Spleen (tissue), 11 donors: ENCODE data around the gene ZMYM4. TPM values are rescaled to one million over a fixed set of nuclear protein-coding genes. Genes with fewer than 3 reads are reported as not detected.
"Not testable (repeated sequence)": the region's sequence is repeated elsewhere in the genome, so short reads cannot be mapped to it uniquely, and the experiment has no call there.

ENCODE experiments used
- DNase-seq: peaks from one replicate; pipeline ENCODE4 v3.0.0-alpha.2; 2020
- H3K27ac ChIP-seq, 8 donors: fragments of 200-600 bp; sonication (generic) in 7 of 8; 1 replicate in 4 of 8; 2 replicates in 4 of 8; pipeline versions ENCODE4 v1.5.0 to v1.8.0; 2016 to 2021; ENCODE audit warnings: inconsistent platforms in 4 of 8, mild to moderate bottlenecking in 4 of 8, moderate library complexity in 1 of 8
- H3K27me3 ChIP-seq, 7 donors: fragments of 200-600 bp; sonication (generic) in 6 of 7; replicated peaks in 1 of 7; 1 replicate in 4 of 7; 2 replicates in 3 of 7; pipeline versions ENCODE4 v1.5.0 to v1.8.0; 2016 to 2021; ENCODE audit warnings: inconsistent platforms in 3 of 7, mild to moderate bottlenecking in 1 of 7
- H3K36me3 ChIP-seq, 6 donors: fragments of 200-600 bp; sonication (generic) in 5 of 6; 1 replicate in 4 of 6; 2 replicates in 2 of 6; pipeline versions ENCODE4 v1.5.0 to v1.8.0; 2016 to 2021; ENCODE audit warnings: inconsistent platforms in 2 of 6
- H3K4me1 ChIP-seq, 6 donors: fragments of 200-600 bp; sonication (generic) in 5 of 6; 1 replicate in 3 of 6; 2 replicates in 3 of 6; pipeline versions ENCODE4 v1.5.0 to v1.8.0; 2016 to 2021; ENCODE audit warnings: inconsistent platforms in 3 of 6
- H3K4me3 ChIP-seq, 8 donors: fragments of 200-600 bp; sonication (generic) in 7 of 8; 1 replicate in 4 of 8; 2 replicates in 4 of 8; pipeline versions ENCODE4 v1.5.0 to v1.8.0; 2016 to 2021; ENCODE audit warnings: inconsistent platforms in 4 of 8, mild to moderate bottlenecking in 4 of 8, moderate library complexity in 2 of 8
- H3K9me3 ChIP-seq, 8 donors: fragments of 200-600 bp; sonication (generic) in 7 of 8; 1 replicate in 4 of 8; 2 replicates in 4 of 8; pipeline versions ENCODE4 v1.5.0 to v1.8.0; 2016 to 2021; ENCODE audit warnings: inconsistent platforms in 4 of 8
- CTCF ChIP-seq, 11 experiments: fragments of 200-600 bp in 7 of 11; fragments of 450-650 bp in 4 of 11; sonication (generic) in 4 of 11; IDR thresholded peaks in 8 of 11; conservative IDR thresholded peaks in 3 of 11; 1 replicate in 7 of 11; 2 replicates in 4 of 11; pipeline versions ENCODE4 v1.4.0 to v1.8.0; 2016 to 2021; ENCODE audit warnings: antibody characterized with exemption in 11 of 11, inconsistent platforms in 4 of 11, mild to moderate bottlenecking in 1 of 11
- POLR2A ChIP-seq, 3 donors: fragments of 450-650 bp; IDR thresholded peaks; one replicate each; pipeline ENCODE4 v1.5.1; 2017; ENCODE audit warnings: antibody characterized with exemption in 3 of 3, mild to moderate bottlenecking in 1 of 3
- POLR2AphosphoS5 ChIP-seq, 3 donors: sonication (generic); formaldehyde crosslinking; IDR thresholded peaks; one replicate each; pipeline ENCODE4 v1.5.1; 2017; ENCODE audit warnings: antibody characterized with exemption in 3 of 3
- WGBS, 5 donors: extraction: QIAGEN DNeasy Blood & Tissue Kit in 3 of 5; methylation state at CpG; one replicate each; pipeline versions ENCODE4 v1.1.5 to v1.1.7; 2013 to 2018; 5-methylcytosine and 5-hydroxymethylcytosine counted together
- intact Hi-C: fragments of 100-400 bp; cut with DNase I; formaldehyde crosslinking; loops from one replicate; pipeline ENCODE4 v1.15.0; 2023; ENCODE audit warnings: low total_unique reads
- polyA plus RNA-seq, 3 donors: library from polyadenylated mRNA; stranded (reverse); fragments of 200-250 nt; gene quantifications; one replicate each; pipeline ENCODE4 v1.2.1, GENCODE V29; 2013
- total RNA-seq, 7 donors: library from RNA; depleted of rRNA in 3 of 7; stranded (reverse); fragments of >200 nt in 3 of 7; fragmentation: NEBNext Ultra II Directional in 4 of 7; extraction: Animal tissue kit (Norgen Biotek cat#: 25700) in 4 of 7; gene quantifications; one replicate each; pipeline versions ENCODE4 v1.1.0 to v1.2.1, GENCODE V29; 2016 to 2021
- donor health status: healthy with polysubstance abuse.
- donor health status: DM: no; HTN: no; CAD: no; lungs with moderate emphysema.
- donor health status: DM: no; HTN: no; CAD: no.
- donor health status: Bipolar disorder and iron deficiency.
- donor health status: healthy.
- donor health status: DM: no; HTN: no; CAD: no.
- donor health status: DM: yes; HTN: yes; CAD: no.

The ZMYM4 gene
- total and polyA plus RNA-seq, 10 donors: 9.0 to 70.2 (median 47.1) TPM

- TF ChIP-seq POLR2AphosphoS5 (IDR thresholded peaks at IDR 0.05) (no peak), CTCF (IDR thresholded peaks at IDR 0.05 in 8 of 11, conservative IDR thresholded peaks at IDR 0.05 in 3 of 11) (no peak)
- Histone ChIP-seq H3K27ac (no peak overlapping the region), H3K4me1 (peaks cover 0 to 13% (median 0%) of the 10 kb centered on the region in 6 donors), H3K4me3 (no peak overlapping the region), H3K9me3 (no peaks in the 10 kb centered on the region), H3K27me3 (no peaks in the 10 kb centered on the region), H3K36me3 (peaks cover 0 to 21% (median 0%) of the 10 kb centered on the region in 6 donors)
- no peak for DNase-seq
- WGBS, 5 donors: 89 to 97% (median 92%) methylated on average over 4 of the region's 4 CpGs
- intact Hi-C loops: no loop called here
Observed at GRCh38 chr1:35319988-35320713, 51.6 kb downstream of the ZMYM4 start.

DNA sequence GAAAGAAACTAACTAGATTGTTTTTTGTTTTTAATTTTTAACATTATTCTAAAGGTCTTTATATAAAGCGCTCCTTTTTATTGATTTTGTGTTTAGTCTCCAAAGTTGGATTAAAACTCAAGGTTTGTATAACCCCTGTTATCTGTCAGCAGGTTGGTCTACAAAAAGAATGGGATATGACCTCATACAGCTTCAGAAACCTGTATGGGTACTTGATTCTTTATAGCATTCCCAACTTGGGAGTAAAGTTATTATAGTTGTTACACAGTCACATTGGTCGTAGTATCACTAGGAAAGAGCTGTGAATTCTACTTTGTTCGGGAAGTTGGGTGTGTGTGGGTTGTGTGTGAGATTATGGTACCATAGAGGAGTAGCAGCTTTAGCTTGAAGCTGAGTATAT, 52.4 kb downstream of the ZMYM4 start:
- no peak for TF ChIP-seq POLR2AphosphoS5 (IDR thresholded peaks at IDR 0.05)
- no peak for TF ChIP-seq CTCF (IDR thresholded peaks at IDR 0.05 in 8 of 11, conservative IDR thresholded peaks at IDR 0.05 in 3 of 11)
- TF ChIP-seq POLR2A (IDR thresholded peaks at IDR 0.05): no peak
- 87 to 98% (median 95%) methylated on average over 3 of the region's 3 CpGs for whole genome bisulfite sequencing, 5 donors
- intact Hi-C loops: no loop called here
- no peak for DNase-seq
- peaks cover 0 to 24% (median 0%) of the 10 kb centered on the region in 6 donors for H3K36me3 ChIP-seq
- H3K27ac ChIP-seq: no peak overlapping the region
- H3K4me3 ChIP-seq: no peak overlapping the region
- no peaks in the 10 kb centered on the region for H3K27me3 ChIP-seq
- H3K9me3 ChIP-seq: no peaks in the 10 kb centered on the region
- peaks cover 0 to 13% (median 0%) of the 10 kb centered on the region in 6 donors for H3K4me1 ChIP-seq

DNA sequence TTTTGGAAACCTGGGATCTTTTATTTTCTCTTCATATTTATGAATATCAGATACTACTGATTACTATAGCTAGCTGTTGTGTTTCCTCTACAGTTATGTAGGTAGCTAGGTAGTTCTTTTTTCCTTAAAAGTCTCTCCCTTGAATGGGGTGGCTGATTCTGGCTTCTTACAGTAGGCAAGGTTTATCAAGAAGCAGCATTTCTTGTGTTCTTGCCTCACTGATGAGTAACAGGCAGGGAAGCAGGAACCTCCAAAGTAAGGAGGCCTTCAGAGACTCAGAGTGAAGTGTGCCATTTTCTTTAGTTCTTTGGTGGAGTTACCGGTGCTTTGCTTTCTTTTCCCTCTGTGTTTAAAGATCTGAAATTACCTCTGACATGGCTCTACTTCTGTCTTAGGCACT, 56.0 kb downstream of the ZMYM4 start:
- no peak for TF ChIP-seq POLR2A (IDR thresholded peaks at IDR 0.05)
- TF ChIP-seq POLR2AphosphoS5 (IDR thresholded peaks at IDR 0.05): no peak
- no peak for TF ChIP-seq CTCF (IDR thresholded peaks at IDR 0.05 in 8 of 11, conservative IDR thresholded peaks at IDR 0.05 in 3 of 11)
- no peak overlapping the region for H3K27ac ChIP-seq
- DNase-seq: no peak
- 76 to 94% (median 90%) methylated on average over 1 of the region's 1 CpG for WGBS, 5 donors
- H3K4me3 ChIP-seq: no peak overlapping the region
- H3K4me1 ChIP-seq: peaks cover 0 to 16% (median 0%) of the 10 kb centered on the region in 6 donors
- H3K9me3 ChIP-seq: no peaks in the 10 kb centered on the region
- intact Hi-C loops: no loop called here
- H3K27me3 ChIP-seq: no peaks in the 10 kb centered on the region
- peaks cover 0 to 40% (median 15%) of the 10 kb centered on the region in 6 donors for H3K36me3 ChIP-seq

- no peak for DNase-seq
Observed at GRCh38 chr1:35326246-35326866, 57.8 kb downstream of the ZMYM4 start.

GRCh38 chr1:35331618-35332017, 63.1 kb downstream of the ZMYM4 start:
- H3K4me1 ChIP-seq, intact Hi-C loops, DNase-seq, H3K9me3 ChIP-seq, H3K4me3 ChIP-seq, H3K27me3 ChIP-seq, H3K27ac ChIP-seq: not testable (repeated sequence)
- WGBS, 5 donors: 67 to 100% (median 98%) methylated on average over 2 of the region's 2 CpGs
- H3K36me3 ChIP-seq: peaks cover 0 to 49% (median 9%) of the 10 kb centered on the region in 6 donors

More at GRCh38 chr1:35326246-35326866, 57.8 kb downstream of the ZMYM4 start:
- Histone ChIP-seq H3K36me3 (peaks cover 0 to 40% (median 15%) of the 10 kb centered on the region in 6 donors), H3K4me3 (no peak overlapping the region), H3K4me1 (peaks cover 0 to 13% (median 0%) of the 10 kb centered on the region in 6 donors), H3K27me3 (no peaks in the 10 kb centered on the region), H3K27ac (no peak overlapping the region), H3K9me3 (no peaks in the 10 kb centered on the region)
- WGBS, 5 donors: 91 to 96% (median 94%) methylated on average over 3 of the region's 3 CpGs
- no peak for TF ChIP-seq CTCF (IDR thresholded peaks at IDR 0.05 in 8 of 11, conservative IDR thresholded peaks at IDR 0.05 in 3 of 11)
- no peak for TF ChIP-seq POLR2AphosphoS5 (IDR thresholded peaks at IDR 0.05)
- TF ChIP-seq POLR2A (IDR thresholded peaks at IDR 0.05): no peak
- intact Hi-C loops: no loop called here
